Activated T-cell treated with anti-CD3 and anti-CD28 coated beads for 1 hour (primary cell): ENCODE results near the gene PPM1E.
"Not testable (repeated sequence)": the region's sequence is repeated elsewhere in the genome, so short reads cannot be mapped to it uniquely, and the experiment has no call there.

Experiments used
- DNase-seq: peaks from one replicate; pipeline ENCODE4 v3.0.0-alpha.2; 2020; ENCODE audit warnings: low read depth

PPM1E gene

GRCh38 chr17:58755577-58756245 is at the start of gene PPM1E:
Gene PPM1E (plus strand): TSS chr17:58755854.
- DNase-seq, result peak; percentile 14

DNA sequence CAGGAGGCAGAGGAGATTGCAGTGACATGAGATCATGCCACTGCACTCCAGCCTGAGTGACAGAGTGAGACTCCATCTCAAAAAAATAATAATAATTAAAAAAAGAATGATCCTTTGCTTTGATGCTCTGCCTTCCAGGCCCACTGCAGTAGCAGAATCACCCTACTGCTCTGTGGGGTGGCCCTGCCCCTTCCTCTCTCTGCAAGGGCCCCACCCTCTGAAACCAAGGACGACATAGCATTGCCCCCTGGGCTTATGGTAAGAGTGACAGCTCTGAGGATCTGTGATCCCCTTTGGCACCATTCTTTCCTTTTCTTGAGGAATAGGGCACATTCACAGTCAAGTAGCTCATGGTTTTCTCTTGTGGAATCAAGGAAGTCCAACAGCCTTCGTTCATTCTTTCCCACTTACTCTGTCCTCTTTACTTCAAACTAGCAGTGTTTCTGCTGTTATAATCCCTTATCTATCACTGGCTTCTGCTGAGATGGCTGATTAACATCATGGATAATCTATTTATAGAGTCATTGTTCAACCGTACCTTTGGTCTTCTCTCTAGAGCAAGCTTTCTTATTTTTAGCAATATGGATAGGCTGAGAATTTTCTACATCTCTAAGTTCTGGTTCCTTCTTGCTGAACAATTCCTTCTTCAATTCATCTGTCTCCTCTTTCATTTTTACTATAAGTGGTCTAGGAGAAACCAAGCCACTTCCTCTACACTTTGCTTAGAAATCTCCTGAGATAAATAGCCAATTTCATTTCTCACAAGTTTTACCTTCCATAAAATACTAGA is 49.1 kb upstream of the PPM1E start:
- DNase-seq, result no peak

- DNase-seq, result peak; percentile 29
Measured at GRCh38 chr17:58710948-58711552, 44.6 kb upstream of the PPM1E start.

DNA sequence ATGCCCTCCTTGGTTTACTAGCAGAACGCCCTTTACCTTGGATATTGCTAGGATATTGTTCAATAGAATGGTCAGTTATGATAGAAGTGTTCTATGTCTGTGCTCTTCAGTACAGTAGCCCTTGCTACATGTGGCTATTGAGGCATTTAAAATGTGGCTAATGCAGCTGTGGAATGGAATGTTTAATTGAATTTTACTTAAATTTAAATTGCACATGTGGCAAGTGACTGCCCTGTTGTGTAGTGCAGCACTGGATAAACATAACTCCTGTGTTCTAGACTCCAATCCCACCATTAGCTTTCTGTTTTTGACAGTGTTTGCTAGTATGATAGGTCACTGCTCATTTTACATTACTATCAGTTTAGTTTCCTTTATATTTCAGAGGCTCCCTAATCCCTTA is 33.4 kb upstream of the PPM1E start:
- no peak for DNase-seq

DNA sequence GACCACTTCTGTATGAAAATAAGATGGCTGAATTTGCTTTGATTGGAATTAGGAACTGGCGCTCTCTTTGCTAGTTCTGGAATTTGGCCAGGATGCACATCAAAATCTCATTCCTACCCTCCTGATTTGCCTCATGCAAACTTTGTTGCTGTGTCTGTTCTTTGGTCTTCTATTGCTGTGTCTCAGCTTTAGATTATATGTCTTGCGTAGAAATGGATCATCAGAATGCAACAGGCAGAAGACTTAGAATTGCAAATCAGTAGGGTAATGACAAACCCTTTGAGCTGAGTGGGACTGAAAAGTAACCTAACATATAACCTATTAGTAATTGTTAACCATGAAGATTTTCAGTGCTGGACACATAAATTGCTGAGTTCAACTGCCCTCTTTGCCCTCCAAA is 33.0 kb upstream of the PPM1E start:
- DNase-seq, result no peak

GRCh38 chr17:58728798-58729197 is 26.9 kb upstream of the PPM1E start:
- DNase-seq, result no peak

DNA sequence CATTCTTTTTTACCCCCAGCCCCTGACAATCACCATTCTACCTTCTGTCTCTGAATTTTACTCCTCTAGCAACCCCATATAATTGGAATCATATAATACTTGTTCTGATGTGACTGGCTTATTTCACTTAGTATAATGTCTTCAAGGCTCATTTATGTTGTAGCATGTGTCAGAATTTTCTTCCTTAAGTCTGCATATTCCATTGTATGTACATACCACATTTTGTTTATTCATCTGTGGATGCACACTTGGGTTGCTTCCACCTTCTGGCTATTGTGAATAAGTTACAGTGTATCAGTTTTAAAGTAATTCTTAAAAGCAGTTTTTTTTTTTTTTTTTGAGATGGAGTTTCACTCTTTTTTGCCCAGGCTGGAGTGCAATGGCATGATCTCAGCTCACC is 24.7 kb upstream of the PPM1E start:
- no peak for DNase-seq

- no peak for DNase-seq
Measured at GRCh38 chr17:58734040-58734439, 21.6 kb upstream of the PPM1E start.

DNA sequence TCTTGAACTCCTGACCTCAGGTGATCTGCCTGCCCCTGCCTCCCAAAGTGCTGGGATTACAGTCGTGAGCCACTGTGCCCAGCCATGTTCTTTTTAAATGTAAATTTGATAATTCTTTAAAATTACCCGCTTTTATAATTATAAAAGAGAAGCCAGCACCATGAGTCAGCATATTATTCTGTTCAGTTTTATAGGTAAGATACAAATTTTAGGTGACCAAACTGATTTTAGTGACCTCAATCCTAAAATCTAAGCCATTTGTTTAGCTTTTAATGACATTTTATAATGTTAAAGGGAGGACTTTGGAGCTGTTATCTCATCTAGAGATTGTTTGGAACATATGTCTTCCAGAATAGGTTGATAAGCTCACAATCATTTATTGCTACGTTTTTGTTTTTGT is 20.8 kb upstream of the PPM1E start:
- no peak for DNase-seq

- no peak for DNase-seq
Measured at GRCh38 chr17:58741121-58741625, 14.5 kb upstream of the PPM1E start.

DNA sequence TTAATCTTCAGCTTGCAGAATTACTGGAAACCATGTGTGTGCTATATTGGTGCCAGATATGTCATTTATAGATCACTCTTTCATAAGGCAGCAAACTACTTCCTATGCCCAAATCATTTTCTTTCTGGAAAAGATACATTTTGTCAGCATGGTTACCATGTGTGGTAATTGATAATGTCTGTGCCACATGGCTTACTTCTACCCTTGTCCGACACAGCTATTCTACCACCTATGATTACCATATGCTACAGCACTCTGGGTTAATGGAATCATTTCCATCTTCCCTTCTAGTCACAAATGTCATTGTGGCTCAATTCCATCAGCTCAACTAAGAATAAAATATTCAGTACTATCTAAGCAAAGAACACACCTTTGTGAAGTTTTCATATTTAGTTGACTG is 8.0 kb upstream of the PPM1E start:
- no peak for DNase-seq

DNA sequence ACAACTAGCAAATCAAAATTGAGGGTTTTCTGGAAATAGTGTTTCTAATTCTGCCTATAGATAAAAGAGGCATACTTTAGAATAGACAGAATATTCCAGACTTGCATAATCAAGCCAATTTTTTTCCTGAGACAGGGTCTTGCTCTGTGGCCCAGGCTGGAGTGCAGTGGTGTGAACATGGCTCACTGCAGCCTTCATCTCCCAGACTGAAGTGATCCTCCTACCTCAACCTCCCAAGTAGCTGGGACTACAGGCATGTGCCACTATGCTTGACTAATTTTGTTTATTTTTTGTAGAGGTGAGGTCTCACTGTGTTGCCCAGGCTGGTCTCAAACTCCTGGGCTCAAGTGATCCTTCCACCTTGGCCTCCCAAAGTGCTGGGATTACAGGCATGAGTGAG is 6.0 kb upstream of the PPM1E start:
- DNase-seq, result not testable (repeated sequence)

- no peak for DNase-seq
Measured at GRCh38 chr17:58753026-58753425, 2.6 kb upstream of the PPM1E start.

DNA sequence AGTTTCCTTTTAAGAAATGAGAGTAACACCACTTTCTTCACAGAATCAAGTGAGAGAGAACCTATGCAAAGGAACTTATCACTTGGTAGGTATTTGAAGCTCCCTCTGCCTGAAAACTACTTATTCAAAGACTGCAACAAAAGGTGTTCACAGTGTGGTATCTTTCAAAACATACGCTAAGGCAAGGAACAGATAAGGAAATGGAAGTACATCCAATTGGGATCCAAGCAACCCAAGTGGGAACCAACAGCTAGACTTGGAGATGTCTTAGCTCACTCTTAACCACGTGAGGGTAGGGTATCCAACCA is 431 bp upstream of the PPM1E start:
- no peak for DNase-seq

- no peak for DNase-seq
Measured at GRCh38 chr17:58756246-58757161, 850 bp downstream of the PPM1E start.

DNA sequence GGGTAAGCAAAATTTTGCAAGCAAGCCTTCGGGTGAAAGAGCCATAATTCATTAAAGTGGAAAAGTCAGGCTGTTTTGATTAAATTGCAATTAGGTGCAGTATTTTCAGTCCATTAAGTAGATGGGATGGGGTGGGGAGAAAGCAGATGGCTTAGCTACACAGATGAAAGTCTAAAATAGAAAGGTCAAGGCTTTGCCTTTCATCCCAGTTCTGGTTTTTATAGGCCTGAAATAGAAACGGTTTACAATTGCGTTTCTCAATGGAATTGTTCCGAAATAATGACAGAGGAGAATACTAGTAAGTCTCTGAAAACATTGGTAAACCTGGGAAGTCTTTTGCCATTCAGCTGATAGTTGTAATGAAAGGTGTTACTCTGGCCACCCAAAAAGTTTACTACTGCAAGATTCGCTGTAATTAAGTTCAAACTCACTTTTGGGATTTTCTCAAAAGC is 1.5 kb downstream of the PPM1E start:
- no peak for DNase-seq

GRCh38 chr17:58758890-58759289 is 3.2 kb downstream of the PPM1E start:
- DNase-seq, result no peak

GRCh38 chr17:58759522-58759921 is 3.9 kb downstream of the PPM1E start:
- no peak for DNase-seq

- DNase-seq, result no peak
Measured at GRCh38 chr17:58760248-58760647, 4.6 kb downstream of the PPM1E start.

GRCh38 chr17:58763263-58763662 is 7.6 kb downstream of the PPM1E start:
- no peak for DNase-seq

DNA sequence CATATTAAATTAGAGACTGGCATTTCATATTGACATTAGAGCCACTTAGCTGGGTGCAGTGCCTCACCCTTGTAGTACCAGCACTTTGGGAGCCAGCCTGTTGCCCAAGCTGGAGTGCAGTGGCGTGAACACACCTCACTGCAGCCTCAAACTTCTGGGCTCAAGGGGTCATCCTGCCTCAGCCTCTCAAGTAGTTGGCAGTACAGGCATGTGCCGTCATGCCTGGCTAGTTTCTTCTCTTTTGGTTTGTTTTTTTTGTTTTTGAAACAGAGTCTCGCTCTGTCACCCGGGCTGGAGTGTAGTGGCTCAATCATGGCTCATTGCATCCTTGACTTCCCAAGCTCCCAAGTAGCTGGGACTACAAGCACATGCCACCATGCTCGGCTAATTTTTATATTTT is 8.7 kb downstream of the PPM1E start:
- DNase-seq, result no peak

- DNase-seq, result not testable (repeated sequence)
Measured at GRCh38 chr17:58778482-58778881, 22.8 kb downstream of the PPM1E start.
